OCI-LY7 (cell line): ENCODE results near the gene ROBO1.

Experiments used
- CTCF ChIP-seq: fragments of 200-600 bp; sonication (generic); conservative IDR thresholded peaks from 2 replicates; pipeline ENCODE4 v1.5.1; 2014; ENCODE audit warnings: mild to moderate bottlenecking, antibody characterized with exemption, low read length, moderate library complexity, mixed read lengths
- EZH2phosphoT487 ChIP-seq: fragments of 200-600 bp; sonication (generic); IDR thresholded peaks from 2 replicates; pipeline ENCODE4 v1.6.1; 2018; ENCODE audit warnings: low read depth, borderline replicate concordance, mild to moderate bottlenecking, mixed run types, antibody characterized with exemption, low read length, moderate library complexity, mixed read lengths

- no peak for TF ChIP-seq CTCF
- TF ChIP-seq EZH2phosphoT487 = no peak
Observed at GRCh38 chr3:78764634-78765033, 1003.2 kb downstream of the ROBO1 start.
